C1 segment of cervical spinal cord (tissue), 14 donors: ENCODE measurements around the gene ZBTB20.

ENCODE experiments used
- DNase-seq, 14 donors: peaks; one replicate each; lab custom pipeline; 2025; lab: John Stamatoyannopoulos, UW

The ZBTB20 gene

DNA sequence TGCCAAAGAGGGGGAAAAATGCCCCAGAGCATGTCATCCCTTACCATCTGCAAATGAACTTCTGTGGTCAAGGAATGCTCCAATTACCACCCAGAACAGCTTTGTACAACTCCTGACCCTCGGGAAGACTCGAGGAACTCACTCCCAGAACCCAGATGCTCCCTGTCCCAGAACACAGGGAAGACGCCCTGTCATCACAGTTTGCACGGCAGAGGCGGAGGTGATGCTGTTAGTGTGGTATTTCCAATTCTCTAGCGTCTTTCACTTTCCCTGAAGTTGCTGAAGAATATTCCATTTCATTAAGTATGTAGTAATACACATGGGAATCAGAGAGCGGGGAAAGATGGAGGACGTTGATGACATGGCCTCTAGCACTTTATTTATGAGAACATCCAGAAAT, 659.6 kb downstream of the ZBTB20 start:
- no peak for DNase-seq

DNA sequence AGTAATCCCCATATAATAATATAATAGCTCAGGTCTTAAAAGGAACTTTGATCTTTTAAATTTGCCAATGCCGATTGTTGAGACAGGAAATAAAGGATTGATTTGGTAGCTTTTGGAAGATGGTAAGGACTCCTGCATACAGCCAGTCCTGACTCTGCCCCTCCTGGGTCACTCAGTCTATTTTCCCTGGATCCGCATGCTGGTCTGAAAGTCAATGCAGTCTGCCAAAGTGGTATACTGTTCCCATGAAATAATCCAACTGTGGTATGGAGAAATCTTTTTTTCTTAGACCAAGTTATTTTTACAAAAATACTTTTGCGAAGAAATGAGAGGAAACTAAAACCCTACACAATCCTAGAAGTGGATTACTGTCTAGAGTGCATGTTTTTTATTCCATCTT, 662.2 kb downstream of the ZBTB20 start:
- no peak for DNase-seq

DNA sequence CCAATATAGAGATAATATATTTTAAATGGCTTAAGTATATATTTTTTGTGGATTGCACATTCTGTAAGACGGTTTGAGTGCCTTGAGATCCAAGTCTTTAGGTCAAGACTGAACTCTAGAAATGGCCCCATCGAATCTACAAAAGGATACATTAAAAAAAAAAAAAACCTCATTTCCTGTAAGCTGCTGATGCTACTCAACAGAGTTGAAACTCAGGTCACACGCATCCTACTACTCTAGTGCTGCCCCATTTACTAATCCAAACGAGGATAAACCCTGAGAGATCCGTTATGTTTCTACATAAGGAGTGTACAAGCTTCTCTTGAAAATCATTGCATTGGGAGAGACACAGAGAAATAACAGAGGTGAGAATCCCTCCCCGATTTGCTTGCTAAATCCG, 666.0 kb downstream of the ZBTB20 start:
- DNase-seq: no peak

DNA sequence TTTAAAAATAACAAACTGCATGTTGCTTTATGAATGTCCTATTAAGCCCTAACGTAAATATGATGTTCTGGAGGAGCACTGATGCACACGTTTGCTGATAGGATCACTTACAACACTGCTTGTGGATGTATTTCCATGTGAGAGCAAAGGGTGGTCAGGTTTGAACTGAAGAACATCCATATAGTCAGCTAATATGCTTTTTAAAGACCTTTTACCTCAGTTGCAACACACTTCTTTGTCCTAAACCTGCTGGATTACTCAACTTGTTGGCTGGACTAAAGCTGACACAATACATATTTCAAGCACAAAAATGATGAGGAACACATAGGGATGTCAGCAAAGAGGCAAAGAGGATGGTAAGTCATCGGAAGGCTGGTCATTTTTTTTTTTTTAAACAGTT, 666.6 kb downstream of the ZBTB20 start:
- DNase-seq: no peak

DNA sequence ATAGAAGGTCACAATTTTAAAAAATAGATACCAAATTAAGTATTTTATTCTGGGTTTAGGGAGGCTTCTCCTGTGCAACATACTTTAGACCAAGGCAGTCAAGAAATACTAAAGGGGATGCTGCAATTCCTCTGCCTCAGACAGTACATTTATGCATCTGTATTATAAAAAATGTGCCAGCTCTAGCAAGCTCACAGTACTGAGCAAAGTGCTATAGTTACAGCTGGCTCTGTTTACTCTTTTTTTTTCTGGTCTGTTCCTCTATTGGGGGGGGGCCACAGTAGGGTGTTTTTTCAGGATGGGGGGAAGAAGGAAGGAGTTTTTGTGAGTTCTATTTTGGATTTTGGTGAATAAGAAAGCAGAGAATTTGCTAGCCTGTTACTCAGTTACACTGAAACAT, 668.3 kb downstream of the ZBTB20 start:
- no peak for DNase-seq

DNA sequence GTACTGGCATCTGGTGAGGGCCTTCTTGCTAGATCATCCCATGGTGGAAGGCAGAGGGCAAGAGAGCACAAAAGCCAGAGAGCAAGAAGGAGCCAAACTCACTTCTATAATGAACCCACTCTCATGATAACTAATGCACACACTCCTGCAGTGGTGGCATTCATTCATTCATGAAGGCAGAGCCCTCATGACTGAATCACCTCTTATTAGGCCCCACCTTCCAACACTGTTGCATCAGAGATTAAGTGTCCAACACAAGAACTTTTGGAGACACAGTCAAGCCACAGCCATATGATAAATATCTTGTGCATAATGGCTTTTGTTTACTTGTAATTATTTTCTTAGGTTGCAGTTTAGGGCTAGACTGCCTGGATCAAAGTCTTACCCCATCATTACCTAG, 670.6 kb downstream of the ZBTB20 start:
- no peak for DNase-seq

DNA sequence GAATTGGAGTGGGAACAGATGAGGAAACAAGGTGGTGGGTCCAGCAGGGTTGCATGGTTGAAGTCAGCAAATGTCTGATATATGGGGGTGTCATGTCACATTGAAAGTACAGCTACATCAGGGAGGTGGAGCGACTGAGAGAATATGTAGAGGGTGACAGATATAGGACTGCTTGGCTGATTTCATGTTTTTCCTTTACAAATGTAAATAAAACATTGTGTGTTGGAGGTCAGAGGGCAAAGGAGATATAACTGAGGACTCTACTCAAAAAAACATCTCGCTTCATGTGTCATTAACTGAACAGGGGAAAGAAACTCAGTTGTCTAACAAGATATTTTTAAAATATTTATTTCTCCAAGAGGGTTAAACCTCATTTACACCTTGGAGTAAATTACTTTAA, 675.6 kb downstream of the ZBTB20 start:
- no peak for DNase-seq

DNA sequence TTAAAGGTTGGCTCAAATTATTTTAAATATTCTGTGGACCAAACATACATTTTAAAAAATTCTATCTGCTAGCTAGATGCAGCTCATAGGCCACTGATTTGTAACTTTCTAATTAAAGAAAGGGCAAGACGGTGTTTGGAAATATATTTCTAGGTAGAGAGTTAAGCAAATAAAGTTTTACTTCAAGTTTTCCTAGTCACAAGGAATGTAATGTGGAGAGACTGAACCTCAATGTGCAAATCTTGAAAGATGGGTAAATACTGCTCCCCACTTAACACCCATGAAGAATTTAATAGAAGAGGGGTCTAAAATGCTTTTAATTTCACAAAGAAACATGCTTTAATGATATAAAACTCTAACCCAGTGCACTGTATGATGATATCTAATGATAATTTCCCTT, 678.0 kb downstream of the ZBTB20 start:
- no peak for DNase-seq

DNA sequence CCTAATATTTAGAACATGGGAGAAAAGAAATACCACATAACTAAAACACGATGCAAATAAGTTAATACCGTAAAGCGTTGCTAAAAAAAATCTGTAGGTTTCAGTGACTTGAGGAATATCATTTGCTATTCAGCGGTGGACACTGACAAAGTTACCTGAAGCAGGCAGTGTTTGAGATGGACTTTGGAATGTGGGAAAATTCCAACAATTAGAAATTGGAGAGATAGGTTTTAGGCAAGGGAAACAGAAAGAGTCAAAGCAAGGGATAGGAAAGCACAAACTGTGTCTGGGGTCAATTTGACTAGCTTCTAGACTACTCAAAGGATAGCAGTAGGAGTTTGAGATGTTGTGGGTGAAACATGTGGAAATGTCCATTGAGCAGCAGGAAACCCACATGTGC, 680.3 kb downstream of the ZBTB20 start:
- DNase-seq: no peak

DNA sequence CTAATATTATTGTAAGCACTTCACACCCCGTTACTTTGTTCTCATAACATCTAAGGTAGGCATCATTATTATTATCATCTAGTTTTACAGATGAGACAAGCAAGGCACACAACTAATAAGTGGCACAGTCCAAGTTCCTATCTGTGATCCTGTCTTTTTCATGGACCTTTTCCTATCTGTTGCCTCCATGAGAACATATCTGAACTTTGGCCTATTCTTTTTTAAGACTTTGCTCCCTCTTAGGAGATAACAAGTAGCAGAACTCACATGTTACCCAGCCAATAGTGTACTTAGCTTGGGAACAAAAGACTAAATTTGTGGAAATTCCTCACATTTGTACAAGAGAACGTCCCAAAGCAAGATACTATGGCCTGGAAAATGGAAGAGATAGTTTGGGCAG, 680.8 kb downstream of the ZBTB20 start:
- DNase-seq: no peak

DNA sequence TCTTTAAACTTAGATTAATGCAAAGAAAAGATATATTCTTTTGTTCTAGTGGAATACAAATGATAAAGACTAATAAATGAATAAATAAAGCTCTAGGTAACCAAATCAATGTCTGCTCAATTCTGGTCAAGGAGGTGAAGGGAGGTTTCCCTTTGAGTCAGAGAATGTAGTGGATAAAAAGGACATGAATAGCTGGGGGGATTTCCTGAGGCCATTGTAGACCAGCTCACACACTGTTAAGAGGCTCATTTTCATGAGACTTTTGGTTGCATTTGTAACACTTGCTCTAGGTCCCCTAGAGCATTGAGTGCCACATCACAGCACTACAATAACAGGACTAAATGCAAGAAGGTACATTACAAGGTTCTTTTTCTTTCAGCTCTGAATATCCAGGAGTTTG, 682.5 kb downstream of the ZBTB20 start:
- no peak for DNase-seq

DNA sequence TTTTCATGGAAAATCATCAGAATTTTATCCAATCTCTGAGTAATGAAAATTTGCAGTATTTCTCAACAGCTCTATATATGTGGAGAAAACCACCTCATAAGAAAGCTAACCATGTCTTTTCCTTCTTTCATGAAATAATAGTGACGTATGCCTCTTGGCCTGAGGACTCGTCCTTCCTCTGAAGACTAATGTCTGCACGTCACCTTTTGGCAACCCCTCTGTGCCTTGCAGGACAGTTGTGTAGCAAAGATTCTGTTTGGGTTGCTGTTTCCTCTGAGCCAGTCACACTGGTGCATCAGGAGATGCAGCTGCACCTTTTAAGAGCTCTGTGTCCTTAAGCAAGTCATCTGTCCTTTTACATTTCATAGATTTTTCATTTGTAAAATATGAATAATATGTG, 684.3 kb downstream of the ZBTB20 start:
- no peak for DNase-seq

DNA sequence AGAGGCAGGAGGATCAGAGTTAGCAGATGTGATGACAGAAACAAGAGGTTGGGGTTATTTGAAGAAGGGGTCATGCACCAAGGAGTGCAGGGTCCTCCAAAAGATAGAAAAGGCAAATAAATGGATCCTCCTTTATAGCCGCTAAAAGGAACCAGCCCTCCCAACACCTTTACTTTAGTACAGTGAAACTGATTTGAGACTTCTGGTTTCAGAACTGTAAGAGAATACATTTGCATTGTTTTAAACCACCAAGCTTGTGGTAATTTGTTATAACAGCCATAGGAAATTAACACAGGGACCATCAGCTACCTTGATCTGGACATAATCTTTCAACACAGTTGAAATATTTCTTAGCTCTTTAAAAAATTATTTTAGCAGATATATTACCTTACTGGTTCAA, 686.6 kb downstream of the ZBTB20 start:
- DNase-seq: no peak

DNA sequence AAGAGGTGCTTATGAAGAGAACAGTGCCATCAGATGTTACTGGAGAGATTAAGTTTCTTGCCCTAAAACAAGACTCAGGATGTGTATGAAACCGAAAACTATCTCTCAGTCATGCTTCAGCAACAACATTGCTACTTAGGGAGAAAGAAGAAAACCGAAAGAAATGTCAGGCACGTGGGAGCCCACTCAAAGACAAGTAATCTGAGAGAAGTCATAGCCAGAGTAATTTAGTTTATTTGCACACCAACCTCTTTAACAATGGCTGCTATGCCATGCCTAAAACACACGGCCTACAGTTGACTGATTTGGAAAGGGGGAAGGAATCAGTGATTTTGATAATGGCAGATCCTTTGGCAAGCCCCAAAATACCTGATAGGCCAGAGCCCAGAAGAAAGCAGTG, 690.3 kb downstream of the ZBTB20 start:
- no peak for DNase-seq

DNA sequence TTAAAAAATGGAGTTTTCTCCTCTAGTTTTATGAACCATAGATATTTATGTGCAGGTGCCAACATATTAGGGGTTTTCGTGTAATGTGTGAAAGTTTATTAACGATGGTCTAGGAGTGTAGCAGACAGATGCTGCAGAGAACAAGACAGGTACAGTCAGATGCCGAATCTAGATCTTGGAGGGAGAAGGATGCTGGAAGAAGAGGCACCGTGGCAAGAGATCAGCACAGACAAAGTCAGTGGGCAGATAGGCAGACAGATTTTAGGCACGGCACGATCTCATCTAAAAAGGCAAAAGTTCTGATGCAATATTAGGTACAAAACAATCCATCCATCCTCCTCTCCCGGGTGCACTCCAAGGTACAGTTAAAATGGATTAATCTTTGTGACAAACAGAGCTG, 691.7 kb downstream of the ZBTB20 start:
- peak in 3 of 14 donors; percentile 9 to 71 (median 21) for DNase-seq

DNA sequence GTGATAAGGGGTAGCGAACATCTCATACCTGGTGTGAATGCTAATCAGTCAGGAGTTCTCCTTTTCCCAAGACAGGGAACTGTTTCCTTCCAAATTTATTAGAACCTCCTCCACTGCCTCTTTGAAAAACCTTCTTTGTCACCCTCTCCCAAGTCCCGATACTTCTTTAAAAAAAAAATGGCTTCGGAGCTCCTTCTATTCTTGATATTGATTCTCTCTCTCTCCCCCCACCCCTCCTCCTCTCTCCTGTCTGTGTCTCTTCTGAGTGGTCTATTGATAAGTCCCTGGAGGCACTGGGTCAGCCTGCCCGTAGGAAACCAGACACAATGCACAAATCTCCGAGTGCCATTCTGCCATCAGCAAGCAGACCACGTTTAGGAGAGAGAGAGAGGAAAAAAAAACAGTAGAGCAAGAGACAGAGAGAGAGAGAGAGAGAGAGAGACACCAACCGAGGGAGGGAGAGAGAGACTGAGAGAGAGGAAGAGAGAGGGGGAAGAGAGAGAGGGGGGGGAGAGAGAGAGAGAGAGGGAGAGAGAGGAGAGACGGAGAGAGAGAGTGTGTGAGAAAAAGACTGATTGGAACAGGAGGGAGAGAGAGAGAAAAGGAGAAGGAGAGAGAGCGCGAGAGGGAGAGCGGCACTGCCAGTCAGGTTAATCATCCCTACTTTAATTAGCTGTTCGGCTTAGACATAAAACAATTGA, 692.4 kb downstream of the ZBTB20 start:
- DNase-seq: peak in 11 of 14 donors; percentile 31 to 83 (median 51)

DNA sequence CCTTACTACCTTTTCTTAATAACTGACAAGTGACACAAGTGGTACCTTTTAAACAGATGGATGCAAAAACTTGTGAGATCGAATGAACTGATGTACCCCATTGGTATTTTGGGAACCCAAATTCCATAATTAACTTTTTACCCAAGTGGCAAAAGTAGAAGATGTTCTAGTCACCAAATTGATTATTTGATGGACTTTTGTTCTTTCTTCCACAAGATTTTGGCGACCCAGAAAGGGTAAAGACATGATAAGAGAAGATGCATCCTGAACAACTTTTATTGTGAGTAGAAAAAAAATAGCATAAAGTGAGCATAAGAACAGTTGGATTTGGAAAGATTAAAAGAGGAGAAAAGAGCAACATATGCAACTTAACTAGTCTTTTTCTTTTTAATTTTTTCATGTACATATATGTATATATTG, 693.7 kb downstream of the ZBTB20 start:
- DNase-seq: no peak

DNA sequence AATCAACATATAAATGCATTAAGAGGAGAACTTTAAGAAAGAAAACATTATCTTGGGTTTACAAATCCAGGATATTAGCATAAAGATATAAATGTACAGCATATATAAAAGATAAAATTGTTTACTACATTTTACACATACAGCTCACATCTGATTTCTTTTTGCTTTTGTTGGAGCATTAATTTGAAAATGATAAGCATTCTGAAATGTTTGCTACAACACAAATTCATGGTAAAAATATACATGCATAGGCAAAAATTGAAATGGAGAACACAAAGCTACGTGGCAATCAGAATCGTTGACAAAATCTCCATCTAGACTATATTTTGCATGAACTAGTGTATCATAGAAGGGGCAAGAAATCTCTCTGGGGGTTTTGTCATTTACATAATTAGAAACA, 694.2 kb downstream of the ZBTB20 start:
- DNase-seq: peak in 1 of 14 donors; percentile 67

DNA sequence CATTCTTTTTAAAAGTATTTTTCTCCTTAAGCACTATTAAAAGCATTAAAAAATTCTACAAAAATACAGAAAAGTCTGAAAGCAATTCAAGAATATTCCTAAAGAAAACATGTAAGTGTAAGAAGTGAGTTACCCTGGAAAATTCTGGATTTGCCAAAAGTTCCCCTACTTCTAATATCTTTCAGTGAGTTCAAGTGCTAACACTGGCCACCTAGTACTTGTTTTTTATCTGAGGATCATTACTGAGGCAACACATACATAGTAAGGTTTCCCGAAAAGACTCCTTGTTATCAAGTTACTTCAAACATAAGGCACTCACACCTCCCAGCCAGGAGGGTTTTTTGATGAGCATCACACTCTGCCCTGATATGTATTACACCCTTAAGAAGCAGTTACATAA, 694.8 kb downstream of the ZBTB20 start:
- DNase-seq: peak in 2 of 14 donors; percentile 31 to 65

DNA sequence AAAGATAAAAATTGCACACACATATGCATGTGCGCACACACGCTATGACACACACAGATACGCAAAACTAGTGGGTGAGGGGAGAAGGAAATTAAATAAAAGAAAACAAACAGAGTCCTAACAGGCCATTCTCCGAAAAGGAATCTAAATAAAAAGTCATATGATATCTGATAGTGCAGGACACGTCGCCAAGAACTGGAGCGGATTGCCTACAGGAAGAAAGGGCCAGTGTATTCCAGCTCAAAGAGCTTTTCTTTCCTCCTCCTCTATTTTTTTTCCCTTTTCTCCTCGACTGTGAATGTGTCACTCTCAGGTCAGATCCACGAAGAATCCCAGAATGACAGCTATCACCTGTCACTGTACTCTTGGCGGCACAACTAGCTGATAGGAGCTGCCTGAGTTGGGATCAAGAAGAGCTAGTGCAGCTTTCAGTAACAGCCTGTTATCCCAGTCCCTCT, 695.5 kb downstream of the ZBTB20 start:
- DNase-seq: peak in 9 of 14 donors; percentile 14 to 87 (median 46)

DNA sequence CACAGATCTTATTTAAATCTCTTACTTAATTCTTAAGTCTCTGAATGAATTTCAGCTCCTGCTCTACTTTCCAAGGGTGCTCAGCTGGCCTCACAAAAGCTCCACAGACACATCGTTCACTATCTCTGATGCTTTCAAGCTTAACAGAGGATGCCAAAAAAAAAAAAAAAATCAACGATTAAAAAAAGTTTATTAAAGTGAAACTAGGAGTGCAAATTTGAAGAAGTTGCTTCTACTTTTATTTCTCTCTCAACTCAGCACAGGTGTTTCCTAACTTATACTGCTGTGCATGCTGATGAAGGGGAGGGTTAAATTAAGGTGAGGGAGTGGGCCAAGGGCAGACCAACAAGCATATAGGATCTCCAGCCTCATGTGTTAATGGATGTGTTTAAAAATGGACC, 696.0 kb downstream of the ZBTB20 start:
- peak in 2 of 14 donors; percentile 23 to 64 for DNase-seq

DNA sequence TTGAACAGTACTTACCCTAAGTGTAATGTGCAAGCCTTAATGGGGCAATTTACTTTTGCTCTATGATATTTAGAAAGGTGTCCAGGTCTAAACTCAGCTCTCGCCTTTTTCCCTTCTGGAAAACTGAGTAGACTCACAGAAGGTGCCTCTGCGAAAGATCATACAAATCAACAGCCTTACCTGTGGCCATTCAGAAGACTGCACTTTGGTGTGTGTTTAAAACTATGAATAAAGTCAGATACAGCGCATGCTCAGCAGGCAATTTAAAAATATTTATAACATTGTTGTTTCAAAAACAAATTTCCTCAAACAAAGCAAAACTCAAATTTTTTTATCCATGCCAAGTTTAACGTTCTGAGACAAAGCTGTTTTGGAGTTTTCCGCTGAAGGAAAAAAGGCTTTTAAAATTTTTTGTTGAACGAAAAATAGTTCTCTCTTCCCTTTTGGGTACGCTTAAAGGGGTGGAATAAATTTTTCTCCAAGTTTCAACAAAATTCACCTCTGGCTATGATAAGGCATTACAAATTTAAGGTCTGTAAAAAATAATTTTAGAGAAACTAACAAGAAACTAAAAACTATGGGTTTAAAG, 697.0 kb downstream of the ZBTB20 start:
- peak in 2 of 14 donors; percentile 19 to 65 for DNase-seq

DNA sequence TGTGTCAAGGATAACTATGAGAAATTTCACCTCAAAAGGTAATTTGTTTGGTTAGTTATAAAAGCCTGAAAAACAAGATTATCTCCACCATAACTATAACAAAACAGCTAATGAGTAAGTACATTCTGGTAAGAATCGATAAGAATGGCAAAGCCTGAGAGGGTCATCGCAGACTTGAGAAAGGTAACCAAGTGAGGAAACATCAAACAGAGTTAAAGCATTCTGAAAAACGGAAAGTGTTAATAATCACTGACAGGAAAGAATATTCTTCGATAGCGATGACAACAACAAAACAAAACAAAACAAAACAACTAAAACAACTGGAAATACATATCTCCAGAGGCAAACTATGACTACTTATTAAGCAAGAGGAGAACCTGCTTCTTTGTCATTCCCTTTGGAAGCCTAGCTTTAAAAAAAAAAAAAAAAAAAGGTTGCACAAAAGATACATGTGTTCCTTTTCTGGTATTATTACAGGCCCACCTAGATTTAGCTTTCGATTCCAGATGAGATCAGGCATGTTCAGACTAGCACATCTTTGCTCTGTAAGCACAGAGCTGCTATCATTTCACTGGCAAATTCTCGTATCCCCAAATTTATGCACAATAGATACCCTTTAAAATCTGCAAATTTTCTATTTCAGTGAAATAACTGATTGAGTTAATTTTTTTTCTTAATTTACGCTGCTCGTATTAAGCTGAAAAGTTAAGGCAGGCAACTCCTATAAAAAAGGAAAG, 697.6 kb downstream of the ZBTB20 start:
- peak in 1 of 14 donors; percentile 58 for DNase-seq
